GM18517 (cell line): Measurements from ENCODE around the gene B4GALT5.
"Not testable (repeated sequence)": the region's sequence is repeated elsewhere in the genome, so short reads cannot be mapped to it uniquely, and the experiment has no call there.

Experiments used
- ATAC-seq: cut with Tn5 transposase; IDR thresholded peaks from one replicate; pipeline ENCODE4 v1.9.1; 2021; ENCODE audit warnings: mild to moderate bottlenecking, moderate library complexity; ENCODE audit not compliant: unreplicated experiment

Gene B4GALT5

GRCh38 chr20:49682798-49683197 is 30.9 kb downstream of the B4GALT5 start:
- no peak for ATAC-seq

GRCh38 chr20:49682278-49682677 is 31.4 kb downstream of the B4GALT5 start:
- ATAC-seq = no peak

- no peak for ATAC-seq
Measured at GRCh38 chr20:49681850-49682216, 31.8 kb downstream of the B4GALT5 start.

- no peak for ATAC-seq
Measured at GRCh38 chr20:49680484-49680883, 33.2 kb downstream of the B4GALT5 start.

GRCh38 chr20:49679634-49680033 is 34.0 kb downstream of the B4GALT5 start:
- no peak for ATAC-seq

- no peak for ATAC-seq
Measured at GRCh38 chr20:49677777-49678758, 35.6 kb downstream of the B4GALT5 start.

- peak; percentile 56 for ATAC-seq
Measured at GRCh38 chr20:49676581-49677291, 36.9 kb downstream of the B4GALT5 start.

GRCh38 chr20:49675368-49676151 is 38.1 kb downstream of the B4GALT5 start:
- ATAC-seq = peak; percentile 48

- no peak for ATAC-seq
Measured at GRCh38 chr20:49674383-49675352, 39.0 kb downstream of the B4GALT5 start.

GRCh38 chr20:49672096-49672664 is 41.5 kb downstream of the B4GALT5 start:
- ATAC-seq = no peak

- ATAC-seq = no peak
Measured at GRCh38 chr20:49671433-49671832, 42.2 kb downstream of the B4GALT5 start.

GRCh38 chr20:49669601-49670189 is 44.0 kb downstream of the B4GALT5 start:
- peak; percentile 66 for ATAC-seq

GRCh38 chr20:49668878-49669195 is 44.8 kb downstream of the B4GALT5 start:
- ATAC-seq = not testable (repeated sequence)

GRCh38 chr20:49668181-49668877 is 45.3 kb downstream of the B4GALT5 start:
- peak; percentile 62 for ATAC-seq

GRCh38 chr20:49666911-49667310 is 46.8 kb downstream of the B4GALT5 start:
- ATAC-seq = no peak

GRCh38 chr20:49665796-49666195 is 47.9 kb downstream of the B4GALT5 start:
- no peak for ATAC-seq

GRCh38 chr20:49664612-49665313 is 48.9 kb downstream of the B4GALT5 start:
- ATAC-seq = no peak

GRCh38 chr20:49663112-49663511 is 50.6 kb downstream of the B4GALT5 start:
- no peak for ATAC-seq
